CD1c-positive myeloid dendritic cell (primary cell): ENCODE data around the gene LIMCH1.
A peak's percentile ranks its signal among the peaks of the same experiment; 100 is the strongest.
"Not testable (repeated sequence)": the region's sequence is repeated elsewhere in the genome, so short reads cannot be mapped to it uniquely, and the experiment has no call there.

Experiments
- DNase-seq: peaks from one replicate; pipeline ENCODE4 v3.0.0-alpha.2; 2016; ENCODE audit errors: extremely low spot score

Gene LIMCH1, protein sequence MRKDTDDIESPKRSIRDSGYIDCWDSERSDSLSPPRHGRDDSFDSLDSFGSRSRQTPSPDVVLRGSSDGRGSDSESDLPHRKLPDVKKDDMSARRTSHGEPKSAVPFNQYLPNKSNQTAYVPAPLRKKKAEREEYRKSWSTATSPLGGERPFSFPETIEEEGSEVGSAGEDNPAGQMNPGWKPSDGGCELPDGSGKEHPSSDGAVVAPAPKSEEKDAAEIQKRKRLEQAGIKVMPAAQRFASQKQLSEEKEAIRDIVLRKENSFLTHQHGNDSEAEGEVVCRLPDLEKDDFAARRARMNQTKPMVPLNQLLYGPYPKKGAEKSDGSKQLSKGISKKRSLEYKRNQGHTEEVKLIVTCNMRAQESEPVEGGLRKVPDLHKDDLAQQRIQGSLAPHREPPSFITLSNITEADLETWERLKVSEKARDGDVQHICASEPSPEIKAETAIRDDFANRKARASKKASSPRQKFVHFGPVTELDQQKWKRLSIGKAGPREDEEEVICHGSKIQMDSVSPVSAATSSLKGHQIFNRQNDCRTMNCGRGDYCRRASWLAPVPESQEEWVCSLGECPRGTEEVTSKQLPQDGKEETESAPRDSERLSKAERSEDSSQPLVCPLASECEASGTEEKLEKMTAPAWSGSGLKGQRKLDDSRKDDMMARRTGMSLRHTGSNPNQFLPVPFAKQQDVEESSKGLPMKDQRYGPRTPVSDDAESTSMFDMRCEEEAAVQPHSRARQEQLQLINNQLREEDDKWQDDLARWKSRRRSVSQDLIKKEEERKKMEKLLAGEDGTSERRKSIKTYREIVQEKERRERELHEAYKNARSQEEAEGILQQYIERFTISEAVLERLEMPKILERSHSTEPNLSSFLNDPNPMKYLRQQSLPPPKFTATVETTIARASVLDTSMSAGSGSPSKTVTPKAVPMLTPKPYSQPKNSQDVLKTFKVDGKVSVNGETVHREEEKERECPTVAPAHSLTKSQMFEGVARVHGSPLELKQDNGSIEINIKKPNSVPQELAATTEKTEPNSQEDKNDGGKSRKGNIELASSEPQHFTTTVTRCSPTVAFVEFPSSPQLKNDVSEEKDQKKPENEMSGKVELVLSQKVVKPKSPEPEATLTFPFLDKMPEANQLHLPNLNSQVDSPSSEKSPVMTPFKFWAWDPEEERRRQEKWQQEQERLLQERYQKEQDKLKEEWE (N-terminal part only)

DNA sequence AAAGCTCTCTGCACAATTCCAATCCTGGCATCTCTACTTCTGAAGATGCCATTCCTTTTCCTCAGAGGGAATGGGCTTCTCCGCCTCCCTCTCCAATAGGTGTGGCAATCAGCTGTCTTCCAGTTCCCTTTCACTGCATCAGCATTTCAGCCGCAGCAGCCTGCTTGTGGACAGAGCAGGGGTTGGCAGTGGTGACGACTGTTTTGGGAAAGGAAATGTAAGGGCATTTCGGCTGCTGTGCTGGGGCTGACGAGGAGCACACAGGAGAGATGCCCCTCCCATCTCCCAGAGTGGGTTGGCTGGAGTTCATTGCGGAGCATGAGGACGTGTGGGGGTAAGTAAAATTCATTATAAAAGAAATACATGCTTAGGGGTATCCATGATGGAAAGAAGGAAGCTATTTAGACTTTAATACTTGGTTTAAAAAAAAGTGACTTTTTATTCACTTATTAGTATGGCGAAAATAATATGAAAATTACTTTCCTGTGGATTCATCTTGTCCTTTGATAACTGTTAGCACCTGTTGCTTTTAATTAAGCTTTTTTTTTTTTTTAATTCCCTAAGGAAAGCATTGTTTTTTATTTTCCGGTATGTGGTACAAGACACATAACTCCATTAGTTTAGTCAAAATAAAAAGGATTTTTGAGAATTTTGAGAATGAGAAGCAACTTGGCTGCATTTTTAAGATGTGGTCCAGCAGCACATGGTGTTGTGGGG, at the start of gene LIMCH1:
Gene LIMCH1 (plus strand): TSS at position 141 of the 717 bp plus-strand sequence. CDS start 67,839 bp downstream, outside the sequence.
- peak; percentile 18 for DNase-seq

DNA sequence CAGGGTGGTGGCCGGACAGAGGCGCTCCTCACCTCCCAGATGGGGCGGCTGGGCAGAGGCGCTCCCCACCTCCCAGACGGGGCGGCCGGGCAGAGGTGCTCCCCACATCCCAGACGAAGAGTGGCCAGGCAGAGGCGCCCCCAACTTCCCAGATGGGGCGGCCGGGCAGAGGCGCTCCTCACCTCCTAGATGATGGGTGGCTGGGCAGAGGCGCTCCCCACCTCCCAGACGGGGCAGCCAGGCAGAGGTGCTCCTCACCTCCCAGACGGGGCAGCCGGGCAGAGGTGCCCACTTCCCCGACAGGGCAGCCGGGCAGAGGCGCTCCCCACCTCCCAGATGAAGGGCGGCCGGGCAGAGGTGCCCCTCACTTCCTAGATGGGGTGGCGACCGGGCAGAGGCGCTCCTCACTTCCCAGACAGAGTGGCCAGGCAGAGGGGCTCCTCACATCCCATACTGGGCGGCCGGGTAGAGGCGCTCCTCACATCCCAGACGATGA, 46.8 kb upstream of the LIMCH1 start:
- DNase-seq: not testable (repeated sequence)

DNA sequence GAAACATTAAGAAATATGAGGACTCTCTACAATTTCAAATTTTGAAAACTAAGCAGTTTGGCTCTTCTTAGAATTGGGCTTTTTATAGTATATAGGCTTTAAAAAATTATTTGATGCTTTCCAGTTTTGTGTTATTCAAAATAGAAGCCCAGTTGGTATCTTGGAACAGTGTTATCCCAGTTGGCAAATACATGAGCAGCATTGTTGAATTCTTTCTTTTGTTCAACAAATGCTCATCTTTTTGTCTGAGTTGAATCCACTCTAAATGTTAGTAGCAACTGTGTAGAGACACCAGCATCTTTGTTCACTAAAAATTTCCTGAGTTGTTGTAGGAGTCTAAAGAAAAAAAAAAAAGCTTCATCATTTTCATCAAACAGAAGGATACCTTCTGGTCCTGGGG, 41.0 kb upstream of the LIMCH1 start:
- DNase-seq: no peak

DNA sequence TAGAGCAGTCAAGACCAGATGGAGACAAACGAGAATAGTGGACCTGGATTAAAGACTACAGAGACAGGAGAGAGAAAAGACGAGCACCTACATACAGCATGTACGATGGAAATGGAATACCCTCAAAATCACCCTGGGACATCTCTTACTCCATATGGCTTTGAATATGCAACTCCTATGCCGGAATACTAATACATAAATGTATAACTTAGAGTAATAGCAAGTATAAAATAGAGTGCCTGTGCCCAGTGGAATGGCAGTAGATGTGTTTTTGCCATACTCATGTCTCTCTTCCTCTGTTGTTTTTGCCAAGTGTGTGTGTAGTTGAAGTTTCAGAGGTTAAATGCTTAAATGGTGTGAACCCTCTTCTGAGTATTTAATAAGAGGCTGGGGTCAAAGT, 39.8 kb upstream of the LIMCH1 start:
- DNase-seq: no peak

DNA sequence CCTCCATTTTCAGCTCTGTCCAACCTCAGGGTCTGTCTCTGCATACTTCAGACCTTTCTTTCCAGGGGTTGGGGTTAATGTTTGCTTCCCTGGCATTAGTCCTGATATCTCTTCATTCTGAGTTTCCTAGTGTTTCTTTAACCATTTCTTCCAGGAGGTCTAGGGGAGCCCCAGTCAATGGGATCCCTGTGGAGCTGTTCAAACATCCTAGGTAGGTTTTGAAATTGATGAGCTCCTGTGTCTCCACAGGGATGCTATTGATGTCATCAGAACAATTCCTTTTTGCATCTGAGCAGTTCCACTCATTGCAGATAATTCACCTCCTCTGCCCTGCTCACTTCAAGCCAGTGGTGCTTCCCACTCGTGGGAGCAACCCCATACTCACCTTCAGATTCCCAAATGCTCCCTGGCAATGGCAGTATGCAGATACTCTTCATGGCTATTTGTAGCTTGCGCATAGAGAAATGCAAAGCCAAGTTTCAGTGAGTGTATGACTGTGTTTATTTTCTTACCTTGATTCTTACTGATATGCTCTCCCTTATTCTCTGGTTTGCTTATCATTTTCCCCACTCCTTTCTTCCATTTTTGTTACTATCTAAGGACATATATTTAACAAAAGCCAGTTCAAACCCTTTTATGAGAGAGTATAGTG, 33.7 kb upstream of the LIMCH1 start:
- DNase-seq: no peak

DNA sequence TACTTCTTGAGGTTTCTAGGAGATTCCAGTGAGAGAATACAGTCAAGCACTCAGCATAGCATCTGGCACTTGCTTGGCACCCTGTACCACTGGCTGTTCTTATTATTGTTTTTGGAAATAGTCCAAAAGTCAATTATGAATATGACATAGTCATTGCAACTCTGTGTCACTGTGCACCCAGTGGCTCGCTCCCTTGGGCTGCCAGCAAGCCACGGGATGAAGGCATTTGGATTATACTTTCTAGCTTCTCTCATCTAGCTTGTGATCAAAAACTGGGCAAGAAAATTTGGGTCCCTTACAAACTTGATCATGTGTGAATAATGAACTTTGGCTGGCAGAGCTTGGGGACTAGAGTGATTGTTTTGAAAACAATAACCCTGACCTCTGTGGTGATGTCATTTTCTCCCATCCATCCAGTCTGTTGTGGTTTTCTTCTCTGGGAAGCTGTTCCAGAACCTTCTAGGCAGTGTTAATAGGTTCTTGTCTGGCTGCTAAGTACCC, 32.7 kb upstream of the LIMCH1 start:
- DNase-seq: no peak

DNA sequence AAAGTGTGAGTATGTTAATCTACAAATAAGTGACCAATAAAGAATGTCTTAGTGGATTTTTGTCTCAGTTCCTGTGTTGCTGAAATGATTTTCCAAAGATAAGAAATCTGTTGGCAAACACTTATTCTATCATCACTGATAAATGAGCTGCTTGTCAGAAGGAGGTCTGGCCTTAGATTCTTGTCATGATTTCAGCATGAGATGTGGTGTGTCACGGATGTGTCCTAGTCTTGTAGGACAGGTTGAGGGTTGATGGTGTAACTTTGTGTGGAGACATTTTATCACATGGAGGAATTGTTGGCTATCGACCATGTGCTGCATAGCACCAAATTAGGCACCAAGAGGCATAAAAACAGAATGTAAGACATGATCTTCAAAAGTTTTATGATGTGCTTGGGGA, 31.8 kb upstream of the LIMCH1 start:
- DNase-seq: no peak

DNA sequence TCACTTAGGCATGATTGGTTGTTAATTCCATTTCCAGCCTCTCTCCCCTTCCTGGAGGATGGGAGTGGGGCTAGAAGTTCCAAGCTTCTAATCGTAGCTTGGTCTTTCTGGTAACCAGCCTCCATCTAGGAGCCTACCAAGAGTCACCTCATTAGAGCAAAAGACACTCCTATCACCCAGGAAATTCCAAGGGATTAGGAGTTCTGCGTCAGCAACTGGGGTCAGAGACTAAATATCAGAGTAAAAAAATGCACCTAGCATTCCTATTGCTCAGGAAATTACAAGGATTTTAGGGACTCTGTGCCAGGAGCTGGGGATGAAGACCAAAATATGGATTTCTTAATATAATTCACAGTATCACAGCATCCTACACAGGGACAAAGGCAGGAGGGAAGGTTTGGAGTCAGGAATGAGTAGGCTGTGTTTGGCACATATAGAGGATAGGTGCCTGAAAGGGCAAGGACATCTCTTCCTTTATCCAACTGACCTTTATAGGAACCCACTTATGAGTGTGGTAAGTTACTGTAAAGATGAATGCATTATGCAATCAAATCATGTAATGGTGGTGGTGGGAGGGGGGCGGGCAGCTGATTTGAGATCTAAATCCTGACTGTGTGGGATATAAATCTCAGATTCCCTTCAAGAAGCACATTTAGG, 30.5 kb upstream of the LIMCH1 start:
- peak; percentile 17 for DNase-seq

DNA sequence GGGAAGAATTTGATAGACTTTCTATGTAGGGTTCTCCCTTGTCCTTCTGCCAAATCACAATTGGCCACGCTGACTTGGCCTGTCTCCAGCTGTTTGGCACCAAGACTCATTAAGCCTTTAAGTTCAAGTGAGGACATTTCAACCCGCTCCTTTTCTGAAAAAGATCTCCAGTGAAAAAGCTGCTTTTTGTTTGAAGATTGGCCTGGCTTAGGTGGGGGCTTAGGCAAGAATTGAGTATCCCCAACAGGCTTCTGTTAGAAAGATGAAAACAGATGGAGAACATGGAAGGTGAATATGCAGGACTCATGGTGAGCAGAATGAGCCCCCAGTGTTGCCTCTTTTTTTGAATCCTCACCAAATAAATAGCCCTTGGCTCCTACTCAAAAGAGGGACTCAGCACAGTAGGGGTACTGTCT, 28.5 kb upstream of the LIMCH1 start:
- no peak for DNase-seq

DNA sequence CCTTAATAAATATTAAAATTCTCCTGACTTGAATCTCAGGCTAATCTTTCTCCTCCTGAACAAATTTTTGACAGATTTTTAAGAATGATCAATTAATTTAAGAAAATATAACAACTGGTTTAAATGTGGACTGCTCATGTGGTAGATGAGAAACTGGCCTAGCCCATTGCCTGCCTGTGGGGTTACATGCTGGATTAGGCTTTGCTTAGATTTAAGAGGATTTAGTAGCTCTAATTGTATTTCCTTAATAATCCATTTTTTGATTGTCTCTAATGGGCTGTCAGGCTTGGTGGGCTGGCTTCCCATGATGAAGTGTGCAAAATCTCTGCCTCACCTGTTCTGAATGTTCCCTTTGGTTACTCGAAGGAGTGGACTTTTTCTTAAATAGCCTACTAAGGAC, 27.8 kb upstream of the LIMCH1 start:
- no peak for DNase-seq

DNA sequence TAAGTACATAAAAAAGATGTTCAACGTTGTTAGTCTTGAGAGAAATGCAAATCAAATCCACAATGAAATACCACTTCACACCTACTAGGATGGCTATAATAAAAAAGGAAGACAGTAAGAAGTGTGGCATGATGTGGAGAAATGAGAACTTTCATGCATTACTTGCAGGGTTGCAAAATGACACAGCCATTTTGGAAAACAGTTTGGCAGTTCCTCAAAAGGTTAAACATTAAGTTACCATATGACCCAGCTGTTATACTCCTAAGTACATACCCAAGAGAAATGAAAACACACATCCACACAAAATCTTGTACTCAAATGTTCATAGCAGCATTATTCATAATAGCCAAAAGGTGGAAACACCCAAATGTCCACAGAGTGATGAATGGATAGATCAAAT, 25.8 kb upstream of the LIMCH1 start:
- DNase-seq: peak; percentile 85

DNA sequence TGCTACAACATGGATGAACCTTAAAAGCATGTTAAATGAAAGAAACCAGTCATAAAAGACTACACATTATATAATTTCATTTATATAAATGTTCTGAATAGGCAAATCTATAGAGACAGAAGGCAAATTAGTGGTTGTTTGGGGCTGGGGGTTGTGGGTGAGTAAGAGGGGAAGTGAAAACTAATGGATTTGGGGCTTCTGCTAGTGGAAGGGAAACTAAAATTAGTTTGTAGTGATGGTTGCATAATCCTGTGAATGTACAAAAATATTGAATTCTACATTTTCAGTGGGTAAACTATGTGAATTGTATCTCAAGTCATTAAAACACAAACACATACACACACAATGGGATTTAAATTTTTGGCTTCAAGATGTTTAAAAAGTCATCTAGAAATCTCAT, 25.4 kb upstream of the LIMCH1 start:
- peak; percentile 78 for DNase-seq

DNA sequence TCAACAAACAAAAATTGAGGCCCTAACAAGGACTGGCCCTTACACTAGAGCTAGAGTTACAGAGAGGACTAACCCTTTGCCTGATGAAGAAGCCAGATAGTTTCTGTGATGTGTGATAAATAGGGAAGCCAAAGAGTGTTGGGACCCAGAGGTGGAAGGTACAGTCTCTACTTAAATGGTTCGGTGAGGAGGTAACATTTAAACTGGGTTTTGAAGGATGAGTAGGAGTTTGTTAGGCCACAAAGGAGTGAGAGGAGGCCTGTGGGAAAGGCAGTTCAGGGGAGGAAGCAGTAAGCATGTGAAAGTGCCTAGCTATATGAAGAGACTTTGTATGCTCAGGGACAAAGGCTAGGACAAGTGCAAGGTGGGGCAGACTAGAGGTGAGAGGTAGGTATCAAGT, 23.8 kb upstream of the LIMCH1 start:
- no peak for DNase-seq

DNA sequence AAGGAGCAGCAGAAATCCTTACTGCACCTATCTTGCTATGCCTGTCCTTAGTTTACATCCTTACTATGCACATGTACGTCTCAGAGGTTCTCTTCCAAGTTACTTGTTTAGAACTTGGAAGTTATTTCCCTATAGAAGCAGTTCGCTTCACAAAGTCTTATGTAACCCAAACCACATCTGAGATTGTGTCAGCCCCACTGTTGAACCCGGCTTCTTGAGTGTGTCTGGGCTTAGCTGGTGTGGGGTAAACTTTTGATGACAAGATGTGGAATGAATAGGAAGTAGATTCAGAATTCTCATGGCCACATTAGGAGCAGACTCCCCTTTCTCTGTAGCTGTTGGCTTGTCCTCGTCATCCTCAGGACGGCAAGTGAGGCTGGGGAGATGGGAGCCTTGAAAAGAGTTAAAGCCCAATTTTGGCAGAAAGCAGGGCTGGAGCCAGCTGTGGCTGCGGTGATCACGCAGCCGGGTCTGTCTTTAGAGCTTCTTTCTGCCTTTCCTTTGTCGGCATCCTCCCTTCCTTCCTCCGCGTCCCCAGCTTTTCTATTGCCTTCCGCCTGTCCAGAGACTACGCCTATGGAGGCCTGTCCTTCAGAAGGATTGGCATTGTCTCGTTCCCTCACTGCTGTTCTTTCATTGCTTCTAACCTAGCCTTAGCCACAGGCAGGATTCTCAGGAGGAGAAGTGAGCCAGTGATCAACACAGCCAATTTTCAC, 23.0 kb upstream of the LIMCH1 start:
- peak; percentile 26 for DNase-seq

DNA sequence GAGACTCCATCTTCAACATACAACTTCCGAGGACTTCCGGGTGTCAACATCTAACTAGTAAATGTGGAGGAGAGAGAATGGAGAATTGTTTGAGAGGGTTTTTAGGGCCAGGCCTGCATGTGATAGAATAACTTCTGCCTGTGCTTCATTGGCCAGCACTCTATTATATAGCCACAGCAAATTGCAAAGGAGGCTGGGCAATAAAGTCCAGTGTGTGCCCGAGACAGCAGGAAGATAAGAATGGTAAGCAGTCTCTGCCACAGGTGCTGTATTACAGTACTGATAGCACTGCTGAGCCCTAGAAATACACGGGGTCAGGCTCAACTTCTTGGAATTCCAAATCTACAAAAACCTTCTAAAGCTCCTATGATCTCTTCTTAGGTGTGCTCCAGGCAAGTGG, 20.8 kb upstream of the LIMCH1 start:
- DNase-seq: no peak

DNA sequence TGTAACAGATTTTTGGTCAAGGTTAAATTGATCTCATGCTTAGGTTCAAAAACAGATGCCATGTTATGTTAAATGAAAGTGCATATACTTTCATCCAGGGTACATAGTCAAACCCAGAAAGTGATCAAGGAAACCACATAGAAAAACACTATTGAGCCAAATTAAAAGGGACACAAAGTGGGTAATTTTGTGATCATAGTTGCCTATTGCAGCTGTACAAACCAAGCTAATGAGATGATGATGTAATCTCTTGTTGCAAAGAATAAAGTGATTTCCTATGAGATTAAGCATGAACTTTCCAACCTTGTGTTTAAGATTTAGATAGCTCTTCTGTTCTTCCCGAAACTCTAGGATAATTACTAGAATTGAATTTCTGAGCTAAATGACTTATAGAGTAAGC, 20.2 kb upstream of the LIMCH1 start:
- DNase-seq: no peak

DNA sequence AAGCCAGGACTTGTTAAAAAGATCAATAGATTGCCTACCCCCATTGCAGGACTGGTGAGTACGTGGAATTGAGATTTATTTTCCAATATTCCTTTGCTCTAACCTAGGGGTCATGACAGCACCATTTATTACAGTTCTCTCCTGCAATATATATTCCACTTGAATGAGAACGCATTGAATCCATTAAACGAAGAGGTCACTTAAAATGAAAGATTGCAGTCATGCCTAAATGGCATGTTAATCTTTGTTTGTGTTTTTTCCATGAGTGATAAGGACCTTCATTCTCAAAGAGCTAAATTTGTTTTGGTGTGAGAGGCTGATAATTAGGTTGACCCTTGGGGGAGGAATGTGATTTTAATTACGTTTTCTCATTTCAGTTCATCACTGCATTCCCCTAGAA, 13.5 kb upstream of the LIMCH1 start:
- no peak for DNase-seq

DNA sequence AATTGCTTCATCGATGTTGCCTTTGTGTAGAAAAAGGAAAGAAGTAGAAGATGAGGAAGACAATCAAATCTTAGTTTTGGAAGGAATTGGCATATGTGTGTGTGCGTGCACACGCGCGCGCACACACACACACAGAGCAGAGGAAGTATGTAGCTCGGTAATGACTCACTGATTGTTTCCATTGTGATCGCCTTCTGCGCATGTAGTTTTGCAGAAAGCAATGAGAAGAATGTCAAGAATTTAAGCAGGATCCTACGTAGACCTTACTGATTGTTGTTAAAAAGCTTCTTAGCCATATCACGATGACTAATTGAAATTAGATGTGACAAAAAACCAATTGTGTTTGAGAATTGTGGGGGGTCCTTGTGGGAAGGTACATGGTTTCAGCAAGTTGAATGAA, 12.8 kb upstream of the LIMCH1 start:
- DNase-seq: no peak

DNA sequence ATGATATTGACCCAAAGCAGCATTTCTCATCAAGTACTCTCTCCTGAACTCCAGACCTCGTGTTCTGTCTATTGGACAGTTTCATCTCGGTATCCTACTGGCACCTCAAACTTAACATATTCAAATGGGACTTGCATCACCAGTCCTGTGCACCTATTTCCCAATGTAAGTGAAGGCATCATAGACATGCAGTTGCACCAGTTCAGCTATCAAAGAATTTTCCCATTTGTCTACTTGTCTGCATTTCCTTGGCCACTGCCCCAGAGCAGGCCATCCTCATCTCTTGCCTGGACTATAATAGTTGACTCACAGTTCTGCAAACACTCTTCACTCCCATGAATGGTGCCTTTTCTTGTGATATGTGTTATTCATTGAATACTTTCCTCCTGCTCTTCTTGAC, 11.3 kb upstream of the LIMCH1 start:
- no peak for DNase-seq
